EH (cell line): ENCODE data around the gene PGF.
"Not testable (repeated sequence)": the region's sequence is repeated elsewhere in the genome, so short reads cannot be mapped to it uniquely, and the experiment has no call there.

Experiments used
- DNase-seq: peaks from one replicate; pipeline ENCODE4 v3.0.0-alpha.2; 2015; ENCODE audit warnings: low read depth

PGF gene

DNA sequence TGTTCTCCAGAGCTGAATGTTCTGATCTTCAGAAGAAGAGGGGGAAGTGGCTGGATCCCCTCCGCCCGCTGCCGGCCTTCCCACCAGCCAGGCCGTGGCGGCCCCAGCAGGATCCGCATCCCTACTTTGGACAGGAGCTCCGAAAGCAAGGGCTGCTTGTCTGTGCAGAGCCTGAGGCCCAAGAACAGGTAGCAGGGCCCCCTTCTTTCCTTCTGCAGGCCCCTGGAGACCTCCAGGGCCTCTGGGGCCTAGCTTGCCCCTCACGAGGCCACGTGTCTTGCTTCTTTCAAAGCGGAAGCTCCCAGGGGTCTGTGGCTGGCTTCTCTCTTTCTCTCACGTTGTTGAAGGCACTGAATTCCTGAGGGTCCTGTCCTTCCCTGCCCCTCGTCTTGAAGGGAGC is 13.2 kb downstream of the PGF start:
- no peak for DNase-seq

DNA sequence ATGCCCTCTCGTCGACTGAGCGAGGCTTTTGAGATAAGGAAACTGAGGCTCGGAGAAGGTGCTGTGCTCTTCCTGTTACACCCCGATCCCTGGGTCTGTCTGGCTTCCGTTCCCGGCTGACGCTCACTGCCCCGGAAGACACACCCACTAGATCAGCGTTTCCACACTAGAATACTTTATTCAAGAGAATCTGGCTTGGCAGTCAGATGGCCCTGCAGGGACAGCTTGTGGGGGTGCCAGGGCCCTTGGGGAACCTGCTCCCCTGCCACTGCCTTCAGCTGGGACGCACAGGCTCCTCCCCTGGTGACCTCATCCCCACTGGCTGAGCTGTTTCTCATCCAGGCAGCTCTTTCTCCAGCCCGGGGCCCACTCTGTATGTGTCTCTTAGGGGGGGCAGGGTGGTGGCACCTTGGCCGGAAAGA is 13.7 kb downstream of the PGF start:
- DNase-seq: peak; percentile 72

DNA sequence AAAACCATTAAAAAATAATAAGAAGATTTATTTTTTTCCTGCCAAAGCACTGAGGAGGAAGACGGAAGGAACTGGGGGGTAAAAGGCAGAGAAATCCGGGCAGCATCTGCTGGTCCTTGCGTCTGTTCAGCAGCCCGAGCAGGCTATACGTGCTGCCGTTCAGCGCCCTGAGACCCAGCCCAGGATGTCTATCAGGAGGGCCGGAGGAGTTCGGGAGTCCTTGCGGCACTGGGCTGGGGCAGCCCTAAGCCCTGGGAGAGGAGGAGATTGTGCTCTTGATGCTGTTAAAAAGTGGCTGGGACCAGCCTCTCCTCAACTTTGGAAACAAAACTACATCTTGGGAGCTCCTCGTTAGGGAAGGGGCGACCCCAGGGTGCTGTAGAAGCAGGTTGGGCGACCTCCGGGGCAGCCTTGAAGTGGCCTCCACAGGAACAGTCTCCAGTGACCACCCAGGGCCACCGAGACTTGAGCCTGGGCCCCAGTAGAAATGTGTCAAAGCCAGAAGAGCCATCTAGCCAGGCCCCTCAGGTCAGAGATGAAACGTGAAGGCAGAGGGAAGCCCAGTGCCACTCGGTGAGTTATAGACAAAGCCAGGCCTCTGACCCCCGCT is 14.3 kb downstream of the PGF start:
- no peak for DNase-seq

DNA sequence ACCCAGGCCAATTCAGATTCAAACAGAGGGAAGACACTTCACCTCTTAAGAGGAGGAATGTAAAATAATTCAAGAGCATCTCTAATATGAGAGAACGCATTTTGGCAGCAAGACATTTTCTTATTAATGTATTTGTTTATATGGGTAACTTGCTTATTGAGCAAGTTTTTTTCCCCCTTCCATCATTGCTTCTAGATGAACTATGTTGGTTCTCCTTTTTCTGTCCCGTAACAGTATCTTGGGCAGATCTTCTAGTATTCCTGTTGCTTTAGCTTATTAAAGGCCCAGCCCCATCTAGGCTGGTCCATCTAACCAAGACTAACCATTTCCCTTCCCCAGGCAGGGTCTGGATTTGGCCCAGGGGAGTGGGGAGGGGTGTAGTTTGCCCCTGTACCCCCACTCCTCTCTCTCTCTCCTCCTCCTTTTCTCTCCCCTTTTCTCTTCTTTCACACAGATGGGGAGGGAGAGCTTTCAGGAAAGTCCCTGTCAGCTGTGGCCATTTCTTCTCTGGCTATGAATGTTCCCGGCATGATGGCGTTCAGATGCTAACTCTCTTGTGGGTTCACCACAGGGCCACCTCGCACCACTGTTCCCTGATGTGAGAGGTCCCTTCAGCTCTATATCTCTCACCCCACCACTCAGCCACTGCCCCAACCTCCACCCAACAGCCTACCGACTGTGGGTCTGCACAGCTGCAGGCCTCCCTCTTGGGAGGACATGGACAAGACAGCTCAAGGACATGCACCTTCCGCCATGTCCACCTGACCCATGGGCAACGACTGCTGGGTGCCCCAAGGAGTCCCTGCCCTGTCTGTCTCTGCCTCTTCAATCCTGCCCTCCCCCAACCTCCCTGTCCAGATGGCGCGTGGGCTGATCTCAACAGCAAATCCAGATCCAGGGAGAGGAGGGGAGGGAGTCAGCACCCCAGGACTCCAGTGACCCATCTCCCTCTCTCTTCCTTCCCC is 16.6 kb downstream of the PGF start:
- DNase-seq: no peak

DNA sequence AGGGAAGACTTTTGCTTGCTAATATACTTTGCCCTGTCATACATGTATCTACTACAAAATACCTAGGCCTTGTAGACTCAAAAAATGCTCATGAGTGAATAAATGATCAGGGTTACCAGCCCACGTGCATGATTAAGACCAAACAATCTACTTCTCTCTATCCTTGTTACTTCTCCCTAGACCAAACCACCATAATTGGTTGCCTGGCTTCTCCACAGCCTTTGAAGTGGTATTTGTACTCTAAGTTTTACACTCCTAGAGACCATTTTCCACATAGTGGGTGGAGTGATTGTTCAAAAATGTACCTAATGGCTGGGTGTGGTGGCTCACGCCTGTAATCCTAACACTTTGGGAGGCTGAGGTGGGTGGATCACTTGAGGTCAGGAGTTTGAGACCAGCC is 18.2 kb downstream of the PGF start:
- DNase-seq: no peak

DNA sequence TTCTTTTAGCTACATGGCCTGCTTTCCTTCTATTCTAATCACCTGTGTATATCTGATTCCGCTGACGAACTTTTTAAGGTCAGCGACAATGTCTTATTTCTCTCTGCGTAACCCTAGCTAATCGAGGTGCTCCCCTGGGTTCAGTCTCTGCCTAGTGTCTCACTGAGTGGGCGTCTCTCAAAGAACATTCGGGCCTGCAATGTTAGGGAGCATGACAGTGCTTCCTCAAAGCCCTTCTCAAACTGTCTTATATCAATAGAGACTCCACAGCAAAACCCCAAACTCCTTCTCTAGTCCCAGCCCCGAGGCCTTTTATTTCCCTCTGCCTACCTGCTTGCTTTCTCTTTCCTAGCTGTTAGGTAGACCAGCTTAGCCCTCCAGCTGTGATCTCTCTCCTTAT is 18.7 kb downstream of the PGF start:
- DNase-seq: no peak

DNA sequence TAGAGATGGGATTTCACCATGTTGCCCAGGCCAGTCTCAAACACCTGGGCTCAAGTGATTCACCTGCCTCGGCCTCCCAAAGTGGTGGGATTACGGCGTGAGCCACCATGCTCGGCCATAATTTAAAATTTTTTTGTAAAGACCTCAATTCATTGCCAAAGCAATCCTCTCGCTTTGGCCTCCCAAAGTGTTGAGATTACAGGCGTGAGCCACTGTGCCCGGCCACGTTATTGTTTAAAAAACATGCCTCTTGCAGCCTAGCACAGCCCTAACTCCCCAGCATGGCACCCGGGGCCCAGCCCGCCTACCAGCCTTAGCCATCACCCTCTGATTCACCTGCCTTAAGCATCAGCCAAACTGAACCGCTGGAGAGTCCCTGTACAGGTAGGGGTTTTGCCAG is 19.2 kb downstream of the PGF start:
- DNase-seq: no peak

DNA sequence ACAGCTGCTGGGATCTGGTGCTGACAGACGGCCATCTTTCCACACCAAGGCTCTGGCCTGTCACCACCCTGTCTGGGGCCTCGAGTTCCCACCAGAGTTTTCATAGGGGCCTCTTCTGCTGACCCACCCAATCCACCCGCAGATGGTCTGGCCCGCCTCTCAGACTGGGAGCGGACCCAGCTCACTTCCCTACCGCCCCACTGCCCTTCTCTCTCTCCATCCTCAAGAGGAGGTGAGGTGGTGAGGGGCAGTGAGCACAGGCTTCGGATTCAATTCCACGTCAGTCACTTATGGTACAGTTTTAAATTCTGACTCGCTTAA is 20.1 kb downstream of the PGF start:
- no peak for DNase-seq

DNA sequence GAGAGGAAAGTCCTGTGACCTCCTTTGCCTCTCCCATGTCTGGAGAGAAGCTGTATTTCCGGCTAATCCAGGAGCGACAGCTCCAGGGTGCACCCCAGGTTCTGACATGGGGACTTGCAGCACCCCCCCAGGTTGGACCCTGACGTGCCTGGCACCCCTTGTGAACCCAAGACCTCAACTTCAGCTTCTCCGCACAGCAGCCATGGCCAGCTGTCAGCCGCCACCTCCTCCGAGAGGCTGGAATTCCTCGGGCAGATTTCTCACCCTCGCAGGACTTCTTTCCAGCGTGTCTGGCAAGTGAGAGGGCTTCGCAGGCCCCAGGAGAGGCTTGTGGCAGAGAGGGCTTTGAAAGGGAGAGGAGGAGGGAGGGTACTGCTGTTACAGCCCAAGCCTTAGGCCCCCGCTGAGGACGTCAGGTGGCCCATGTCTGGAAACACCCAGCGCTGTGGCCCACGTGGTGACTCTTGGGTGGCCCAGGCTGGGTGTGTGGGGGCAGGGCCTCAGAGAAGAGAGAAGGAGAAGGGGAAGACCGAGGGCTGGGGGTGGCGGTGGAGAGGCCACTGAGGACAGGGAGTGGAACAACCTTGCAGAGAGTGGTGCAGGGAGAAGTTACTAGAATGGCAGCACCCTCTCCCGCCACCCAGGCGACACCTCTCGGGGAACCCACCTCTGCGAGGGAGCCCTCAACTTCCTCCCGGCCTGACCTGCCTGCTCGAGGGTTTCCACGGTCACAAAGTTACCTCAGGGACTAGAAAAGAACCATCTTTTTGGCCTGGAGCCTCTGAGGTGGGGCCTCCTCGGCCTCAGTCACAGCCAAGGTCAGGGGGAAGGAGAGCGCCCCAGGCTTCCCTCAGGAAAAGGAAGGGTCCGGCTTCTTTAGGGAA is 20.7 kb downstream of the PGF start:
- DNase-seq: no peak

DNA sequence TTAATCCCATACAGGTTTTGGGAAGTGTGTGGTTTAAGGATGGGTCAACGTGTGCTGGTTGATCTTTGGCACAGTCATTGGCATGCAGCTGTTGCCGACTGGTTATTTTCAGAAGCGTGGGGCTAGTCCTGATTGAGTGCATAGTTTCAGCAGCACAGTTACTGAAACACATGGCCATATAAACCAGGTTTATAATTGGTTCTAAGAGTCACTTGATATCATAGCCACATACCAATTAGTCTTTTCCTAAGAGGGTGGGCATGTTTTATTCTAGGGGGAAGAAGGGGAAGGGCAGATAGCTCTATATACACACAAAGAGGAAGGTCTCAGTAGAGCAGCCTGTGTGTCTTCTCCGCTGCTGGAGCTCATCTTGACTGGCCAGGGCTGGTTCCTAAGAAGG is 21.4 kb downstream of the PGF start:
- DNase-seq: no peak

DNA sequence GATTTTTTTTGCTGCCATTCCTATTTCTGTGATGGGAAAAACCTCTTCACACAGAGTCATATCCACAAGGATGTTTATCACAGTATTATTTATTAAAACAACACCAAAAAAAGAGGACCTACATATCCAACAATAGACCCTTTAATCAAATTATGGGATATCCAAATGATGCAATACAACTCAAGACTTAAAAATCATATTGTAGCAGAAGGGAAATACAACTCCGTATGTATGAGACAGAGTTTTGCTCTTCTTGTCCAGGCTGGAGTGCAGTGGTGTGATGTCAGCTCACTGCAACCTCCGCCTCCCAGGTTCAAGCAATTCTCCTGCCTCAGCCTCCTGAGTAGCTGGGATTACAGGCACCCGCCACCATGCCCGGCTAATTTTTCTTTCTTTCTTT is 22.5 kb downstream of the PGF start:
- DNase-seq: not testable (repeated sequence)

DNA sequence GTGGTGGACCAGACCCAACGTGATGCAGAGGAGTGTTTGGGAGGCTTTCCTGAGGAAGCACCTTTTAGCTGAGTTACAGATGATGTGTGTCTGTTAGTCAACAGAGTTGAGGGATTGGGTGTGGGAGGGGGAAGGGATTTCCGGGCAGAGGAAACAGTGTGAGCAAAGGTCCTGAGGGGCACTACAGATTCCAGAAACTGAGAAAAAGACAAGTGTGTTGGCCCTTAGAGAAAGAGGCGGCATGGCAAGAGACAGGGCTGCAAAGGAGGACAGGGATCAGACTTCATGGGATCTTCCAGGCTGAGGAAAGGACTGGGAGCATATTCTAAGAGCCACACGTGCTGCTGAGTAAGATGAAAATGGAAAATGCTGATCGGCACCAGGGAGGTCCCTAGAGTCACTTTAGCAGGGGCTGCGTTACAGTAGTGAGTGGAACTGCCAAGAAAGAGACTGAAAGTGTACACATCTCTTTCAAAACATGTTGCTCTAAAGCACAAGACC is 22.9 kb downstream of the PGF start:
- no peak for DNase-seq

DNA sequence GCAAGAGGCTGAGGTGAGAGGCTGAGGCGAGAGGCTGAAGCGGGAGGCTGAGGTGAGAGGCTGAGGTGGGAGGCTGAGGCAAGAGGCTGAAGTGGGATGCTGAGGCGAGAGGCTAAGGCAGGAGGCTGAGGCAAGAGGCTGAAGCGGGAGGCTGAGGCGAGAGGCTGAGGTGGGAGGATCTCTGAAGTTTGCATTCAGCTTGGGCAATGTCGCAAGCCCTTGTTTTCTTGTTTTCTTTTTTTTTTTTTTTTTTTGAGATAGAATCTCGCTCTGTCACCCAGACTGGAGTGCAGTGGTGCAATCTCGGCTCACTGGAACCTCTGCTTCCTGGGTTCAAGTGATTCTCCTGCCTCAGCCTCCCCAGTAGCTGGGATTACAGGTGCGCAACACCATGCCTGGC is 23.7 kb downstream of the PGF start:
- not testable (repeated sequence) for DNase-seq

DNA sequence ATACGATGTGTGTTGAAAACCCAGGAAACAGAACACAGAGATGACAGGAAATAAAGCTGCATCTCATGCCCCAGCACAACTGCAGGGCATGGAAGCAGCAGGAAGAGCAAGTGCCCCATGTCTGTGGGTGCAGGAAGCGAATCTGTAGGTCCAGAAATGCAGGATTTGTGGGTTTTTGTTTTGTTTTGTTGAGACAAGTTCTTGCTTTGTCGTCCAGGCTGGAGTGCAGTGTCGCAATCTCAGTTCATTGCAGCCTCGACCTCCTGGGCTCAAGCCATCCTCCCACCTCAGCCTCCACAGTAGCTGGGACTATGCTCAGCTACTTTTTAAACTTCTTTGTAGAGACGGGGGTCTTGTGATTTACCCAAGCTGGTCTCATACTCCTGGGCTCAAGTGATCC is 26.2 kb downstream of the PGF start:
- no peak for DNase-seq

DNA sequence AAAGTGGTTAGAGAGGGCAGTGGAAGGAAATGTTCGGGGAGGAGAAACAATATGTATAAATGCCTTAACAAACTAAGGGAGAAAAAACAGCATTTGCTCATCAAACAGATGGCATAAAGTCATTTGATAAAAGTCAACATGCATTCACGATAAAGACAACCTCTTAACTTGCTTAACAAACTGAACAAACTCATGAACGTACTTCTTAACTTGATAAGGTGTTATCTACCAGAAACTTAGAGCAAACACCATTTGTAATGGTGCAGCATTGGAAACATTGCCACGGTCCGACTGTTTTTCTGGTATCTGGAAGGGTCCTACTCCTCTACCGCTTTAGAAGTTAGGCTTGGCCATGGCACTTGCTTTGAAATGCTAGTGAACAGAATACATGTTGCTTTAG is 28.2 kb downstream of the PGF start:
- no peak for DNase-seq

DNA sequence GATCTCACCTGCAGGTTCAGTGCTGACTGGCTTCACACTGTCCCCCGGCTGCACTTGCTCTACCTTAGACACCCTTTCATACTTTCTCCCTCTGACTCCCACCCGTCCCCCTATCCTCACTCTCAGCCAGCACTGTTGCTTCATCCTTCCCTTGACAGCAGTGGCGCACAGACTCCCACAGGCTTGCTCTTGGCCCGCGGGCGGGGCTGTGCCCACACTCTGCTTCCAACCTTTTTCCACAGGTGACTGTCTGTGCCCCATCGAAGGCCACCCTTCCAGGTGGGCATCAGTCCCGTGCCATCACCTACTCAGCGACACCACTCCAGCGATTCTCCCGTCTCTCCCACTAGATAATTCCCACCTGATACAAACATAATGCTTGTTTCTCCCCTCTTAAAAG is 31.3 kb downstream of the PGF start:
- no peak for DNase-seq

DNA sequence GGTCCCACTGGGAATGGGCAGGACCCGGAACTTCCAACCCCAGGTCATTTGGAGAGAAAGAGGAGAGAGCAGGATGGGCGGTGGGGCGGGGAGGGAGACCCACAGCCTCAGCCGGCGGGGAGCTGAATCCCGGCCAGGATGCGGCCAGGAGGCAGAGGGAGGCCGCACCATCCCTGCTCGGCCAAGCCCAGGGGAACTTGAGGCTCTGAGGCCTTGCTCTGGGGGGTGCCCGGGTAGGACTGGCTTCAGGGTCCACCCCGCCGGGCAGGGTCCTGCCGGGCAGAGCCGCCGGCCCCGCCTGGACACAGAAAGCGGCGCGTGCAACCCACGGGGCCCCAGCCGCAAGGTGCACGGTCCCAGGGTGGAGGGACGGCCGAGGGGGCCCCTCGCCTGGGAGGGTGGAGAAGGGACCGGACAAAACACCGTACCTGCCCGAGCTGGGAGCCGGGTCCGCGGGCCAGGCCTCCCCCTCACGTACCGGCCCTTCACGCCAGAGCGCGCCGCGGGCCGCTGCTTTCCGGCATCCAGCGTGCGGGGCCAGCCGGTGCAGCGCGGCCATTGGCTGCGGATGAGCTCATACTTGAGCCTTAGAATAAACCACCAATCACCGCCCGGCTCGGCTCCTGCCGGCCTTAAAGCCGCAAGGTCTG is 32.5 kb downstream of the PGF start, which contains the start of gene RPS6KL1:
TSS of gene RPS6KL1 (minus strand) at position 509 of the 650 bp plus-strand sequence. CDS start 1,719 bp downstream, outside the sequence.
- DNase-seq: peak; percentile 86

DNA sequence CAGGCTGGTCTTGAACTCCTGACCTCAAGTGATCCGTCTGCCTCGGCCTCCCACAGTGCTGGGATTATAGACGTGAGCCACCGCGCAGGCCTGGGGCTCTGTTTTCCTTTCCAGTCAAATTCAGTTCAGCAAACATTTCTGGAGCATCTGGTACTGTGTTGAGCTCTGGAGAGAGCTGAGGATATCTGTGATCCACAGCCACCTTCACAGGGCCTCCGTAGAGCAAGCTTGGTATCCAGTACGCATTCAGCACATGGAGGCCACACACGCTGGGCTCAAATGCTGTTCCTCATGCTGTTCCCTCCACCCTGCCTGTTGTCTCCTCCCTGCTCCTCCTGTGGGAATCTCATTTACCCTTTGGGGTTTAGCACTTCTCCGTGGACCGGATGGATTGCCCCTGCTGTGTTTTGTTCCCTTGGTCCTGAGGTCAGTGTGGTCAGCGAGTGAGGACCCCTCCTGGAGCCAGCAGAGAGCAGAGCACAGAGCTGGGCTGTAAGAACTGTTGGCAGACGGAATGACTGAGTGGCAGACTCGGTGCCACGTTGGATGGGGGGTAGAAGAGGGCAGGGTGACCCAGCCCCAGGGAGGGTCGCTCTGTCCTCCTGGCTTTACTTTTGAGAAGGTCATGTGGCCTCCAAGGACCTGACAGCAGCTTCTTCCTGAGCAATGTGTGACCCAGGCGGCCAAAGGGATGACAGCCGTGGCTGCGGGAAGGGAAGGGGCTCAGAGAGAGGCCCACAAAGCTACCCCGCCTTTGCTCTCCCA is 33.2 kb downstream of the PGF start:
- no peak for DNase-seq

DNA sequence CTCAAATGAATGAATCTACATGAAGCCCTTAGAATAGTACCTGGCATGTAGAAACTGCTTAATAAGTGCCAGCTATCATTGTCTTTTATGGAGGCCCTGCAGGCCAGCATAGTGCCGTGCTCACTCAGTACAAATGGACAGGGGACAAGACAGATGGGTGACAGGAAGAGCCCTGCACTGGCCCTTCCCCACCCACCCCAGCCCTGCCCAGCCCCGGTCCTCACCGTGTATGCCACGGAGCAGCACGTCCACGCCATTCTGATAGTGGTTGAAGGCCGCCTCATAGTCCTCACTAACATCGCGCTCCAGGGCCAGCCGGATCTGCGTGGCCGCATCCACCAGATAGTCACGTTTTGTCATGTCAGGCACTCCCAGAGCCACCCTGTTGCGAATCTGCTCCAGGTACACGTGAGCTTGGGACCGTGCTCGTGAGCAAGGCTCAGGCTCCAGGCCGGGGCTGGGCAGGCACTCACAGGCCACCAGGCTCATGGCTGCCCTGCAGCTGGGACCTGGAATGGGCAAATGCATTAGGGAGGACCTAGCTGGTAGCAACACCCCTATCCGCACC is 34.3 kb downstream of the PGF start:
- no peak for DNase-seq

DNA sequence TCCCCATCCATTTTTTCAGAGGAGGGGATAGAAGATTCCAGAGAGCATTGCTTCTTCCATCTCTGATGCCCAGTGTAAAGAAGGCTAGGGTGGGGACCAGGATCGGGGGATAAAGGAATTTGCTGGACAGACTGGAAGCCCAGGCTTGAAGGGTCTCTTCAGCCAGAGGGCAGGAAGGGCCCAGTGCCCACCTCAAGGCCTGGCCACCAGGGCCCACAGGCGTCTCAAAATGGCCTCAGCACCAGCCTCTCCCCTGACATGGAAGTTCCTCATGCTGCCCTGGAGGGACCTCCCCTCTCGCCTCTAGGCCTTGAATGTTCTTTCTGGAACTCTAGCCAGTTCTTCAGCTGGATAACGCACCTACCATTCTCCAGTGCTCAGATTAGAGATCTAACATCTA is 35.1 kb downstream of the PGF start:
- DNase-seq: no peak
